GM18508 (cell line): Measurements from ENCODE around the gene TMEM151A.
"Not testable (repeated sequence)": the region's sequence is repeated elsewhere in the genome, so short reads cannot be mapped to it uniquely, and the experiment has no call there.

Source experiments
- ATAC-seq: cut with Tn5 transposase; IDR thresholded peaks from one replicate; pipeline ENCODE4 v1.9.1; 2021; ENCODE audit warnings: moderate number of reproducible peaks; ENCODE audit not compliant: insufficient read depth, unreplicated experiment

The TMEM151A gene

DNA sequence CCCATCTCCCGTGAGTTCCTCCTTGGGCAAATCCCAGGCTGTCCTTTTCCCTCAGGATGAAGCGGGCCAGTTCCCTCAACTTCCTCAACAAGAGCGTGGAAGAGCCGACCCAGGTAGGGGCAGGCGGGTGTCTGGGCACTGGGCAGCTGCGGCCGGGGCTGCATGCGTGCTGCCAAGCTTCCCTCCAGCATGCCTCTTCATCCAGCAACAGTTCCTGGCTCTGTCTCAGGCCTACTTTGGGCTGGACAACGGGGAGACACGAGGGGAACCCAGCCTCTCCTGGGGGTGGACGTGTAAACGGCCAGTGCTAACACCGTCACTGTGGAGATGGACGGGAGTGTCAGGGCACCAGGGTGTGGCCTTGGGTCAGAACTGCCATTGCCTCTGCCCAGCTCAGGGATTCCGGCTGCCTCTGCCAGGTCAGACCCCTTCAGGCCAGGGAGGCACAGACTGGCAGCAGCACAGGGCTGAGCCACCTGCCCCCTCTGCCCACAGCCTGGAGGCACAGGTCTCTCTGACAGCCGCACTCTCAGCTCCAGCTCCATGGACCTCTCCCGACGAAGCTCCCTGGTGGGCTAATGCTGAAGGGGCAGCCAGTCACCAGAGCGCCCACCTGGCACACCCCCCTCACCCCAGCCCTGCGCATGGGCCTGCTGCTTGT, 25.2 kb upstream of the TMEM151A start:
- no peak for ATAC-seq

DNA sequence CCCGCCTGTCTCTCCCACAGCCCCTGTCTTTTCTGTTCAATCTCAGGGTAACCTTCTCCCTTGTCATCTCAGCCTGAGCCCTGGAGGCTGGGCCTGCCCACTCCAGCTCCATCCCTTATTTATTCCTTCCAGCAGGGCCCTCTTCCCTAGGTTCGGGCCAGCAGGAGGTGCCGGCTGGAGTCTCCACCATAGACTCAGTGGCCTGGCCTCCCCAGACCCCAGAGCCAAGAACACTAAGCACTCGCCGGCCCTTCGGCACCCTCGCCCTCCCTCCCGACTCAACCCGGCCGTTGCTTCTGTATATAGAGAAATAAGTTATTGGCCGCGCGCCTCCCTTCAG, 24.7 kb upstream of the TMEM151A start:
- ATAC-seq, result no peak

DNA sequence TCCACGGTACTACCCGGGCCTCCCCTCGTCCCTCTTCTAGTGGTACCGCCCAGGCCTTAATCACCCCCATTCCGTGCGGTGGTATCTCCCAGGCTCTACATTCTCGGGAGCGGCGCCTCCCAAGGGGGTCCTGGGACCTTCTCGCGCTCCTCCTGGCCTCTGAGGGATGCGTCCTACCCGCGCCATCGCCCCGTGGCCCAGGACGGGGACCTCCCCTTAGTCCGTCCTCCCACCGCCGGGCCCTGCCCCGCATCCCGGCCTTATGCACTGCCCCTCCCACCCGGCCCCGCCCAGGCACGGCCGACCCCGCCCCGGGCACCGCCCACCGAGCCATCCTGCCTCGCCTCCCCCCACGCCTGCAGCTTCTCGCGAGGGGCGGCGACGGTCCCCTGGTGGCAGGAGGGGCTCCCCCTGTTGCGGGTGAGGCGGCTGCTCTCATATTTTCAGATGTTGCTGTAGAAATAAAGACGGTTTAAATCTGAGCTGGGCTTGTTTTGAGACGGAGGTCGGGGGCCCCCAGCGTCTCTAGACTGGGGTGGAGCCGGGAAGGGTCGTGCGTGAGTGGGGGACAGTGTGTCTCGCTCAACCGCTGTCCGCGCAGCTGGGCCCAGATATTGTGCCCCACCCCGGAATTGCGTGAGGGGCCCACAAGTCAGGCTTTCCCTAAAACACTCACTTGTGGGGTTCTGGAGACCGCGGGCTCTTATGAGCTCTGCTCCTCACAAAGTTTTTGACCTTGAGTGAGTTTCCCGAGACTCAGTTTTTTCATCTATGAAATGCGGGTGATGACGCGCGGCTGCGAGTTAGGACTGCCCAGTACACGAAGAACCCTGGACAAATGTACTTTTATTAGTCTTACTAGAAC, 24.1 kb upstream of the TMEM151A start:
- ATAC-seq, result no peak

DNA sequence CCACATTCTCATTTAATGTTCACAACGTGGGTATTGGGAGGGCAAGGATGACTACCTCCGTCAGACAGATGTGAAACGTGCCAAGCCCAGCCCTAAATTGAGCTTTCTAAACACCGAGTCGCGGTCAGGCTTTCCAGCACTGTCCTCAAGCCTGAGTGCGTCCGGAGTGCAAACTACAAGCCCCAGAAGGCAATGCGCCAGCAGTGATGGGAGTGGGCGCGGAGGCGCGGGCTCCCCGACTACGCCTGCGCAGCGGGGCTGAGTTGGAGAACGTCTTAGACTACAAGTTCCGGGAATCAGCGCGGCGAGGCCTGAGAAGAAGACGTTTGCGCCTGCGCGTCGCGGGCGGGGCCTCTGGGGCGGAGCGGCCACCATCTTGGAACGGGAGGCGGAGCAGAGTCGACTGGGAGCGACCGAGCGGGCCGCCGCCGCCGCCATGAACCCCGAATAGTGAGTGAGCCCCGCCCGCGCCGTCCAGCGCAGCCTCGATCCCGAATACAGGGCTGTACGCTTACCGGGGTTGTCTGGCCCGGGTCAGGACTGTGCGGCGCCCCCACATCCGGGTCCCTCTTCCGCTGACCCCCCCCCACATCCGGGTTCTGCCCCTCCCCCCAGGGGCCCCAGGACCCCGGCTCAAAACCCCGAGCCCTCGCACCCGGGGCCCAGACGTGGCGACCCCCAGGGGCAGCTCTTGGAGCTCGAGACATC, 23.3 kb upstream of the TMEM151A start, which contains the start of gene RAB1B:
RAB1B (plus strand) TSS at position 396 of the 708 bp plus-strand sequence; CDS start at position 437, 41 bp downstream.
- peak; percentile 75 for ATAC-seq

DNA sequence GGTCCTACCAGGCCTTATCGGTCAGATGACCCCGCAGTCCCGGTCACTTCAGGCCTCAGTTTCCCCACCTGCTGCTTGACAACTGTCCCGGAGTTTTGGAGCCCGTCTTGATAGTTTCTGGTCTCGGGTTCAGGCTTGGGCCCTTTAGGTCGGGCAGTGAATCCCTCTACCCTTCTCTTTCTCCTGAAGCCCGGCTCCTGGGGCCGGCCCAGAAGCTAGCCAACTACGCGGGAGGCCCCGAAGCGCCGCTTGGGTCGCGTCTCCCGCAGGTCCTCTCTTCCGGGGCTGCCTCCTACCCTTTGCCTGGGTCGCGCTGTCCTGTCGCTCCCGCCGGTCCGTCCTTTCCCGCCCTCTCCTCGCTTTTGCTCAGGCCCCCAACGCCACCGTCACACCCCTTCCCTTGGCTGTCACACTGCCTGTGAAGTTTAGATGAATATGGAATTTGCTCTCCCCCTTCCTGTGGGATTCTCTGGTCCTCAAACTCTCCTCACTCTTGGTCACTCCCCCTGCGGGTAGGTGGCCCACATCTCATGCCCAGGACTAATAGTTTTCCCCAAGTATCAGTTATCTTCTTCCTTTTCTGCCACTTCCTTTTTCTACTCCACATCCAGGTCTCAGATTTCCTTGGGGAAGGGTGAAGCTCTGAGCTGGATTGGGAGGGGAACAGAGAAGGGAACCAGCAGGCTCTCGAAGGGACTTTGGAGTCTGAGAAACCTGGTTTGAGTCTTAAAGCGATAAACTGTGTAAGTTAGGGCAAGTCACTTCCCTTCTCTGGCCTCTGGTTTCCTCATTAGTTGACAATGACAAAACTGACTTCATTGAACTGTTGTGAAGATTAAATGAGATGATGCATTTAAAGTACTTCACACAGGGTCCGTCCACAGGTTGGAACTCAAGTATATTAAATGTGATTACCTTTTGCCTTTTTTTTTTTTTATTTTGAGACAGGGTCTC, 22.5 kb upstream of the TMEM151A start:
- no peak for ATAC-seq

DNA sequence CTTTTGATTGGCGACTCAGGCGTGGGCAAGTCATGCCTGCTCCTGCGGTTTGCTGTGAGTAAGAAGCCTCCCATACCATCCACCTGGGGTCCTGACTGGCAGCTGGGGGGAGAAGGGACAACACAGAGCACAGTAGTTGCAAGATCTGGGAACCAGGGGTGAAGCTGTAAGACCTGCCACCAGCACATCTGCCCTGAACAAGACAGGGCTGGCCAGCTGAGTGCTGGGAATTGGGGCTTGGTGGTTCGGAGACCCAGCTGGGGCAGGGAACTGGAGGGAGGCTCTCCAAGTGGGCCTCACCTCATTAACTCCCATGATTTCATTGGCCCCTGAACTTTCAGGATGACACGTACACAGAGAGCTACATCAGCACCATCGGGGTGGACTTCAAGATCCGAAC, 19.9 kb upstream of the TMEM151A start:
- ATAC-seq, result no peak

DNA sequence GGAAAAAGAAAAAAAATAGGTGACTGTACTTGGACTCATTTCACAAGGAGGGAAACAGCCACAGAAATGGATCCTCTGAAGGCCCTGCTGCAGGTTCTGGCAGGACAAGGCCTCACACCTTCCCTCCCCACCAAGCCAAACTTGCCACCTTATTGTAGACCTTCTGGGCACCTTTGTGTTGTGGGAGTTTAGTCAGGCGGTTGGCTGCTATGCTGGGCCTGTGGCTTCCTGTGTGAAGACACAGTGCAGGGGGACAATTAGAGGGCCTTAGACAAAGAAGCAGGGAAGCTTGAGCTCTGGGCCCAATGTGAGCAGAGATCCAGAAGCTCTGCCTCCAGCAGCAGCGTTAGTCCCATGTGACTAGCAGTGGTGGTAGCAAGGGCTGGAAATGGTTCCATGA, 19.1 kb upstream of the TMEM151A start:
- no peak for ATAC-seq

DNA sequence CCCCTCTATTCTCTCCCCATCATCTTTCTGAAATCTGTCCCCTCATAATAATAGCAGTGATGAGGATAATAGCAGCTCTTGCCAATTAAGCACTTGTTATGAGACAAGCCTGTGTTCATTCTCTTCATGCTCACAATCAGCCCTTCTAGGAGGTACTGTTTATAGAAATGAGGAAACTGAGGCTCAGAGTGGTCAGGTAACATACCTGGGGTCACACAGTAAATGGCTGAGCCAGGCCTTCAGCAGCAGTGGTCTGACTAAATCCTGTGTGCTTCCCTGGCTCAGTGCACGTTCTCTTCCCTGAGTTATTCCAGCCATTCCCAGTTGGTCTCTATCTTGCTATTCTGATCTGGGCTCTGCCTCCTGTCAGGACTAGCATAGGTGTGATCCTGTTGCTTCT, 17.5 kb upstream of the TMEM151A start:
- no peak for ATAC-seq

DNA sequence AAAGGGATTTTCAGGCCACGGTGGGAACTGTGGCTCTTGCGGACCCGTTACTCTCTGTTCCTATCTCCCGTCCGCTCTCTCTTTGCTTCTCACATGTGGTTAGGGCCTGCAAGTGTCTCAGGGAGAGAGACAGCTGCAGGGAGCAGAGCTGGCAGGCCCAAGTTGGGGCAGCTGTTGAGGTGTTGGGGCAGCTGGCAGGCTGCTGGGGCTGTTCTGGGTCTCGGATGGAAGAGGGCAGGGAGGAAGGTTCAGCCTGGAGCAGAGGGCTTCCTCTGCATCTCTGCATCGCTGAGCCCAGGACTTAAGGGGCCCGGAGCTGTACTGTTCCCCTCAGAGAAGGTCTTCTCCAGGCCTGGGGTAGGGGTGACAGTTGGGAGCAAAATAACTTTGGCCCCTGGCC, 16.3 kb upstream of the TMEM151A start:
- ATAC-seq, result no peak

DNA sequence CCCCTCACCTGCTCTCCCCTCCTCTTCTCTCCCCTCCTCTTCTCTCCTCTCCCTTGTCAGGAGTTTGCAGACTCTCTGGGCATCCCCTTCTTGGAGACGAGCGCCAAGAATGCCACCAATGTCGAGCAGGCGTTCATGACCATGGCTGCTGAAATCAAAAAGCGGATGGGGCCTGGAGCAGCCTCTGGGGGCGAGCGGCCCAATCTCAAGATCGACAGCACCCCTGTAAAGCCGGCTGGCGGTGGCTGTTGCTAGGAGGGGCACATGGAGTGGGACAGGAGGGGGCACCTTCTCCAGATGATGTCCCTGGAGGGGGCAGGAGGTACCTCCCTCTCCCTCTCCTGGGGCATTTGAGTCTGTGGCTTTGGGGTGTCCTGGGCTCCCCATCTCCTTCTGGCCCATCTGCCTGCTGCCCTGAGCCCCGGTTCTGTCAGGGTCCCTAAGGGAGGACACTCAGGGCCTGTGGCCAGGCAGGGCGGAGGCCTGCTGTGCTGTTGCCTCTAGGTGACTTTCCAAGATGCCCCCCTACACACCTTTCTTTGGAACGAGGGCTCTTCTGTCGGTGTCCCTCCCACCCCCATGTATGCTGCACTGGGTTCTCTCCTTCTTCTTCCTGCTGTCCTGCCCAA, 15.6 kb upstream of the TMEM151A start:
- ATAC-seq, result no peak

DNA sequence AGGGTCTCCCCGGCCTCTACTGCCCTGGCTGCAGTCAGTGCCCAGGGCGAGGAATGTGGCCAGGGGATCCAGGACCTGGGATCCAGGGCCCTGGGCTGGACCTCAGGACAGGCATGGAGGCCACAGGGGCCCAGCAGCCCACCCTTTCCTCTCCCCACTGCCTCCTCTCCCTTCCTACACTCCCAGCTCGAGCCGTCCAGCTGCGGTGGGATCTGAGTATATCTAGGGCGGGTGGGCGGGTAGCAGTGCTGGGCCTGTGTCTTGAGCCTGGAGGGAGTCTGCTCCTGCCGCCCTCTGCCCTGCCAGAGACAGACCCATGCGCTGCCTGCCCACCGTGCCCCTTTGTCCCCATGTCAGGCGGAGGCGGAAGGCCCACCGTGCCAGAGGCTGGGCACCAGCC, 15.1 kb upstream of the TMEM151A start:
- ATAC-seq, result not testable (repeated sequence)

DNA sequence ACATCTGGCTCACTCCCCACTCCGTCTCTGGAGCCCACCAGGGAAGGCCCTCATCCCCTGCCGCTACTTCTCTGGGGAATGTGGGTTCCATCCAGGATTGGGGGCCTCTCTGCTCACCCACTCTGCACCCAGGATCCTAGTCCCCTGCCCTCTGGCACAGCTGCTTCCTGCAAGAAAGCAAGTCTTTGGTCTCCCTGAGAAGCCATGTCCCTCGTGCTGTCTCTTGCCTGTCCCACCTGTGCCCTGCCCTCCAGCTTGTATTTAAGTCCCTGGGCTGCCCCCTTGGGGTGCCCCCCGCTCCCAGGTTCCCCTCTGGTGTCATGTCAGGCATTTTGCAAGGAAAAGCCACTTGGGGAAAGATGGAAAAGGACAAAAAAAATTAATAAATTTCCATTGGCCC, 14.6 kb upstream of the TMEM151A start:
- ATAC-seq, result not testable (repeated sequence)

DNA sequence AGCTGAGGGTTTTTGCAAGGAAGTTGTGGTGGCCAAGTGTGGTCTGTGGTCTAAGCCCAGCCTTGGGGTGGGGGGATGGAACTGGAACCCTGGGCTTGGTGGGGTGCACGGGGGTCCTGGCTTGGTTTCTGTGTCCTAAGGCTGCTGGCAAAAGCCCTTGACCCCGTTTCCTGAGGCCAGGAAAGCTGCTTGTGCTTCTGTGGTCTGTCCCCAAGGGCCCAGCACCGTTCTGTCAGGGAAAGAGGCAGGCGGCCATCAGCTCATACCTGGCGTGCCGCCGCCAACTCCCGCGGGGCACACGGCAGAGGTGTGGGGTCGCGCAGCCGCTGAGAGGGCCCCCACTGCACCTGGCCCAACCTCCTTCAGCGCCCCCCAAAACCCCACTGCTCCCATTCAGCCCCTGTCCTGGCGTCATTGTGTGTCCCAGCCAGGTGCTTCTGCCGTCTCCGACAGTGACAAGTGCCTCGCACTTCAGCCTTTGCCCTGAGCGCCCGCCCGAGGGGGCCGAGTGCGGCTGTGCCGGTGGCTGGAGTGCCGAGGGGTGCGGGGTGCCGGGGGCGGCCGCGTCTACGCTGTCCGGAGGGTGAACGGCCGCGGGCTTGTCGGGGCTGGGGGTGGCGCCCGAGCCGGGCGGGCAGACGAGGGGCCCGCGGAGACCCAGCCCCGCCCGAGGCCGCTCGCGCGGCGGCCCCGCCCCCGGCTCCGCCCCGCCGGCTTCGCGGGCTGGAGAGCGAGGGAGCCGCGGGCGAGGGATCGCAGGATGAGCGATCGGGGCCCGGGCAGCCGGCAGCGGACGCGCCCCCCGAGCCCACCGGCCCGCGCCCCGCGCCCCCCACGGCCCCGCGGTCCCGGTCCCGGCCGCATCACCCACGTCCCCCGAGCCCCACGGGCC, 14.0 kb upstream of the TMEM151A start, which contains the start of gene CNIH2:
CNIH2 (plus strand) TSS at position 705 of the 892 bp plus-strand sequence. CDS start 282 bp downstream, outside the sequence.
- no peak for ATAC-seq

DNA sequence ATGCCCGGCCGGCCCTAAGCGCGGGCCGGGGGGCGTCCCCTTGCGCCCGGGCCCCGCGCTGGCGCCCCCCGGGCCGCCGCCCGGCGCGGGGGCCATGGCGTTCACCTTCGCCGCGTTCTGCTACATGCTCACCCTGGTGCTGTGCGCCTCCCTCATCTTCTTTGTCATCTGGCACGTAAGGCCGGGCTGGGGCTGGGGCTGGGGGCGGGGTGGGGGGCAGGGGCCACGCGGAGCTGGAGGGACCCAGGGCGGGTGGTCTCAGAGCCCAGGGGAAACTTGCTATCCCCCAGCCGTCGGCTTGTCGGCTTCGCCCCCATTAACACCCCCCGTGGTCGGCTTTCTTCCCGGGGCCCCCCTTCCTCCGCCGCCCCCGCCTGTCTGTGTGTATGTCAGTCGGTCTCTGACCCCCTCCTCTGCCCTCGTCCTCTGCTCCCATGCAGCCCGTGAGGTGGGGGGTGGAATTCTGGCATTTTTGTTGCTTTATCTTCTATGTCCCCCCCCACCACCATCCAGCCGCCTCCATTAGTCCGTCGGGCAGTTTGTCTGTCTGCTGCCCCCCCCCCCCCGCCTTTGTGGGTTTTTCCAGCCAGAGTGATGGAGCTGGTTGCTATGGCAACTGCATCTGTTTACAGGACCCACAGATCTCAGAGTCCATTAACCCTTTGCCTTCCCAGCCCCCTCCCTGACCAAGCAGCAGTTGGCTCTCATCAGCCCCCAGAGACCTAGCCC, 13.2 kb upstream of the TMEM151A start:
- ATAC-seq, result no peak

DNA sequence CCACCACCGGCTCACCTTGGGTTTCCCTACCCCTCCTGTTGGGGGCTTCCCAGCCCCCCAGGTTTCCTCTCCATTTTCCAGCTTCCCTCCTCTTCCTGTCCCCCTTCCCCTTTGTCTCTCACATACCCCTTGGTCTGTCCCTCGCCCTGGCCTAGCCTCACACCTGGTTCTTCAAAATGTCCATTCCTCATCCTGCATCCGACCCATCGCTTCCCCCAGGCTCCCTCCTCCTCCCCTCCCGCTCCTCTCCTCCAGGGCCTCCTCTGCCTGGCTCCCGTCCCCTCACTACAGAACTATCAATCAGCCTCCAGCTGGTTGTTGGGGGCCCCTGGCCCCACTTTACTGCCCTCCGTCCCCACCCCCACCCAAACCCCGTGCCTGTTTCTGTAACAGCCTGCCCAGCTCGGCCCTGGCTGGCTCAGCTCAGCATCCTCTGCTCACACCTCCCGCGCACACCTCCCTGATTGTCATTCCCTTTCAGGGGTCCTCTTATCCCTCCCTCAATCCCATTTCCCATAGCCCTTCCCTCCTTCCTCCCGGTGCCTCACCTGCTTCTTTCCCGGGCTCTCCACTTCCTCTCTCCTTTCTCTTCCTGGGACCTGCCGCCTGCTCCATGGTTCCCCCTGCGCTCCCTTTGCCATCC, 12.5 kb upstream of the TMEM151A start:
- ATAC-seq, result no peak

DNA sequence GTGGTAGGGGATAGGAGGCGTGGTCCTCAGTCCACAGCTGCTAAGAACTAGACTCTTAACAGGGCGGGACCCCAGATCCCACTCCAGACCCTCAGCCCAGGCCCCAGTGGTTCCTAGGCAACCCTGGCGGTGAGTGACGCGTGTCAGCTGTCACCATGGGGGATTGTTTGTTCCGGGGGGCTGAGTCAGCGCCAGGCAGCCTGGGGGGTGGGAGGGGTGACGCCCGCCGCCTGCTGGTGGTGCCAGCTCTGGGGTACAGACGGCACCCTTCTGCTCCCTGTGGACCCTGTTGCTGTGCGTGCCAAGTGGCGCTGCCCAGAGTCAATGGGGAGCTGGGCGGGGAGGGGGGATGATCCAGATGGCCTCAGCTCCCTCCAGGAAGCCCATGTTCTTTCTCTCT, 11.3 kb upstream of the TMEM151A start:
- no peak for ATAC-seq

DNA sequence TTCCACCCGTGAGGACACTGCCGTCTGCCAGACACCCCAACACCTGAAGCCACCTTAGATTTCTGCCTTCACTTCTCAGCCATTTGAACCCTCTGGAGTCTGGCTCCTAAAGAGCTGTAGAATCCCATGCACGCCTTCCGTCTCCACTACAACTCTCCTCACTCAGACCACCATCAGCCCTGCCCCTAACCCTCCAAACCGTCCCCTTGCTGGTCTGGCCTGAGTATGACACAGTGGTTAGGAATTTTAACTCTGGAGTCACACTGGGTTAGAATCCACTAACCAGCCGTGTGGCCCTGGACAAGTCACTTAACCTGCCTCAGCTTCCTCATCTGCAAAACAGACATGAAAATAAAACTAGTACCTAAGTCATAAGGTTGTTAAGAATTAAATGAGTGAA, 10.7 kb upstream of the TMEM151A start:
- ATAC-seq, result no peak
